KMS-11 (cell line): ENCODE measurements around the gene GXYLT1.

ENCODE experiments used
- H2AFZ ChIP-seq: fragments of 200-600 bp; sonication (generic); 2 replicates; pipeline ENCODE4 v1.6.1; 2016; ENCODE audit warnings: antibody characterized with exemption, mixed run types, low read depth
- H3K27ac ChIP-seq: fragments of 200-600 bp; sonication (generic); 2 replicates; pipeline ENCODE4 v1.6.1; 2016; ENCODE audit warnings: mild to moderate bottlenecking, mixed run types
- H3K27me3 ChIP-seq: fragments of 200-600 bp; sonication (generic); 2 replicates; pipeline ENCODE4 v1.6.1; 2017; ENCODE audit warnings: mild to moderate bottlenecking, low read depth, mixed run types, moderate library complexity; ENCODE audit not compliant: insufficient read depth
- H3K36me3 ChIP-seq: fragments of 200-600 bp; sonication (generic); 2 replicates; pipeline ENCODE4 v1.6.1; 2017; ENCODE audit warnings: mild to moderate bottlenecking, mixed run types; ENCODE audit not compliant: insufficient read depth
- H3K4me1 ChIP-seq: fragments of 200-600 bp; sonication (generic); 2 replicates; pipeline ENCODE4 v1.6.1; 2016; ENCODE audit warnings: mild to moderate bottlenecking, low read depth, mixed run types; ENCODE audit not compliant: poor library complexity, severe bottlenecking
- H3K4me2 ChIP-seq: fragments of 200-600 bp; sonication (generic); 2 replicates; pipeline ENCODE4 v1.7.0; 2016; ENCODE audit warnings: mild to moderate bottlenecking, mixed run types
- H3K4me3 ChIP-seq: fragments of 200-600 bp; sonication (generic); IDR thresholded peaks from 2 replicates; pipeline ENCODE4 v1.6.1; 2017; ENCODE audit warnings: low read depth, low read length, mixed read lengths; ENCODE audit not compliant: insufficient read depth
- H3K79me2 ChIP-seq: fragments of 200-600 bp; sonication (generic); 2 replicates; pipeline ENCODE4 v1.6.1; 2016; ENCODE audit warnings: low read depth, mixed run types; ENCODE audit not compliant: insufficient read depth
- H3K9ac ChIP-seq: fragments of 200-600 bp; sonication (generic); 2 replicates; pipeline ENCODE4 v1.6.1; 2016; ENCODE audit warnings: mild to moderate bottlenecking, mixed run types
- H4K20me1 ChIP-seq: fragments of 200-600 bp; sonication (generic); 2 replicates; pipeline ENCODE4 v1.6.1; 2016; ENCODE audit warnings: mild to moderate bottlenecking, mixed run types; ENCODE audit not compliant: insufficient read depth
- TF ChIP-seq, protein P1 (sequence below): fragments of 200-600 bp; sonication (generic); conservative IDR thresholded peaks from 2 replicates; pipeline ENCODE4 v1.6.1; 2017; ENCODE audit warnings: low read depth, mild to moderate bottlenecking, antibody characterized with exemption, low read length, moderate library complexity, mixed read lengths

Gene GXYLT1

DNA sequence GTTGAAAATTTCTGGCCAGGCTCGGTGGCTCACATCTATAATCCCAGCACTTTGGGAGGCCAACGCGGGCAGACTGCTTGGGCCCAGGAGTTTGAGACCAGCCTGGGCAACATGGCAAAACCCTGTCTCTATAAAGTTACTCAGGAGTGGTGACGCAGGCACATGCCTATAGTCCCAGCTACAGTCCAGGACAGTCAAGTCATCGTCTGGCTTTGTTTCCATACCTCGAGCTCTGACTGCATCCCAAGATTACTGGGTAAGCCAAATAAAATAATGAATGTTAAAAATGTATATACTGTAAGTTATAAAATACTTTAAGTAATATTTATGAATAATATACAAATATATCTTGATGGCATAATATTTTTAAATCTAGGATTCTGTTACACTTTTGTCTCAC, 23.0 kb upstream of the GXYLT1 start:
- Histone ChIP-seq H3K9ac (no peak overlapping the region), H3K4me3 (no peak overlapping the region), H2AFZ (no peak overlapping the region), H3K4me1 (no peaks in the 10 kb centered on the region), H3K4me2 (no peak overlapping the region), H4K20me1 (no peaks in the 10 kb centered on the region), H3K27me3 (no peaks in the 10 kb centered on the region), H3K27ac (no peak overlapping the region), H3K36me3 (no peaks in the 10 kb centered on the region), H3K79me2 (no peaks in the 10 kb centered on the region)
- TF ChIP-seq, protein P1, sequence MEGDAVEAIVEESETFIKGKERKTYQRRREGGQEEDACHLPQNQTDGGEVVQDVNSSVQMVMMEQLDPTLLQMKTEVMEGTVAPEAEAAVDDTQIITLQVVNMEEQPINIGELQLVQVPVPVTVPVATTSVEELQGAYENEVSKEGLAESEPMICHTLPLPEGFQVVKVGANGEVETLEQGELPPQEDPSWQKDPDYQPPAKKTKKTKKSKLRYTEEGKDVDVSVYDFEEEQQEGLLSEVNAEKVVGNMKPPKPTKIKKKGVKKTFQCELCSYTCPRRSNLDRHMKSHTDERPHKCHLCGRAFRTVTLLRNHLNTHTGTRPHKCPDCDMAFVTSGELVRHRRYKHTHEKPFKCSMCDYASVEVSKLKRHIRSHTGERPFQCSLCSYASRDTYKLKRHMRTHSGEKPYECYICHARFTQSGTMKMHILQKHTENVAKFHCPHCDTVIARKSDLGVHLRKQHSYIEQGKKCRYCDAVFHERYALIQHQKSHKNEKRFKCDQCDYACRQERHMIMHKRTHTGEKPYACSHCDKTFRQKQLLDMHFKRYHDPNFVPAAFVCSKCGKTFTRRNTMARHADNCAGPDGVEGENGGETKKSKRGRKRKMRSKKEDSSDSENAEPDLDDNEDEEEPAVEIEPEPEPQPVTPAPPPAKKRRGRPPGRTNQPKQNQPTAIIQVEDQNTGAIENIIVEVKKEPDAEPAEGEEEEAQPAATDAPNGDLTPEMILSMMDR = no peak

DNA sequence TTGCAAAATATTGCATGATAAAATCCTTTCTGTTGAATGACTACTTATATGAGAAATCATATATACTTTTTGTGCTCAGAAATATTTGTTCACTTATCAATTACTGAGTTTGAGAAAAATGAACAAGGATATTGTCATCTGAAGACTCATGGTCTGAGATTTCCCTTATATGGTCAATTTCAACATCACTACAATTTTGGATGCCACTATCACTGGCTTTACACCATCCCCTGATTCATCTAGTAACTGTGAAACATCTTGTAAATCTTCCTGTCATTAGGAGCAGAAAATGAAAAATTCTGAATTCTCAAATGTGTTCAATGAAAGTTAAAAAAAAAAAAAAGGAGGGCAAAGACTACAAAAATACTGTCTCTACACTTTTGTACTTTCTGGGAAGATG, 21.8 kb upstream of the GXYLT1 start:
- Histone ChIP-seq H3K4me2 (no peak overlapping the region), H3K27me3 (no peaks in the 10 kb centered on the region), H3K36me3 (no peaks in the 10 kb centered on the region), H3K4me1 (no peaks in the 10 kb centered on the region), H2AFZ (no peak overlapping the region), H4K20me1 (no peaks in the 10 kb centered on the region), H3K27ac (no peak overlapping the region), H3K9ac (no peak overlapping the region), H3K4me3 (no peak overlapping the region), H3K79me2 (no peaks in the 10 kb centered on the region)
- TF ChIP-seq, protein P1 = no peak

DNA sequence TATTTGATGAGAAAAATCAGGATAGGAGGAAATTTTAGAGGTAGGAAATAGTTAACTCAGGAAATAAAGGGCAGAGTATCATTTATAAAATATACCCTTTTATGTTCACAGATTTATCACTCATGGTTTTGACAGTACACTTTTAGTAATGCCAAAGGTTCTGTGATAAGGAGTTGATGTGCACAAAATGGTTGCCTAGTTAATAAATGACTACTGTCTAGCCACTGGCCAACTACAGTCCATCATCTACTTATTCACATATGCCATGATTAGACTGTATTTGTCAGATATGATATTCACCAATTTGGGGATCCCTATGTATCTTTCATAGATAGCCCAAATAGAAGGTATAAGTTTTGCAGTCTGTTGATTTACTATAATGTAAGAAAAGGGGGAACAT, 19.2 kb upstream of the GXYLT1 start:
- Histone ChIP-seq H2AFZ (no peak overlapping the region), H3K79me2 (no peaks in the 10 kb centered on the region), H4K20me1 (no peaks in the 10 kb centered on the region), H3K27me3 (no peaks in the 10 kb centered on the region), H3K4me2 (no peak overlapping the region), H3K36me3 (no peaks in the 10 kb centered on the region), H3K9ac (no peak overlapping the region), H3K4me3 (no peak overlapping the region), H3K4me1 (no peaks in the 10 kb centered on the region), H3K27ac (no peak overlapping the region)
- TF ChIP-seq, protein P1 = no peak

DNA sequence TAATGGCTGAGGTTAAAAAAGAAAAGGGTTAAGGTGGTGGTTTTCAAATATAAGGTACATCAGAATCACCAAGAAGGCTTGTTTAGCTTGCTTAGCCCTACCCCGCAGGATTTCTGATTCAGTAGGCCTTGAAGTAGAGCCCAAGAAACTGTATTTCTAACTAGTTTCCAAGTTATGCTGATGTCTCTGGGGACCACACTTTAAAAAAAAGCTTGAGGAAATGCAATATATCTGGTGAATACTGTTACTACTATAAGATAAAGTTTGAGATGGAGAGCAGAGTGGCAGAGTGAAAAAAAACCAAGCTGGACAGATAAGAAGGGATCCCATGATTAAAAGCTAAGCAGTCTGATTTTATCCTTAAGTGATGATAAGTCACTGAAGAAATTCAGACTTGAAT, 18.3 kb upstream of the GXYLT1 start:
- Histone ChIP-seq H3K36me3 (no peaks in the 10 kb centered on the region), H3K4me1 (no peaks in the 10 kb centered on the region), H3K9ac (no peak overlapping the region), H3K27ac (no peak overlapping the region), H3K79me2 (no peaks in the 10 kb centered on the region), H3K4me2 (no peak overlapping the region), H3K4me3 (no peak overlapping the region), H2AFZ (no peak overlapping the region), H4K20me1 (no peaks in the 10 kb centered on the region), H3K27me3 (no peaks in the 10 kb centered on the region)
- TF ChIP-seq, protein P1 = no peak

DNA sequence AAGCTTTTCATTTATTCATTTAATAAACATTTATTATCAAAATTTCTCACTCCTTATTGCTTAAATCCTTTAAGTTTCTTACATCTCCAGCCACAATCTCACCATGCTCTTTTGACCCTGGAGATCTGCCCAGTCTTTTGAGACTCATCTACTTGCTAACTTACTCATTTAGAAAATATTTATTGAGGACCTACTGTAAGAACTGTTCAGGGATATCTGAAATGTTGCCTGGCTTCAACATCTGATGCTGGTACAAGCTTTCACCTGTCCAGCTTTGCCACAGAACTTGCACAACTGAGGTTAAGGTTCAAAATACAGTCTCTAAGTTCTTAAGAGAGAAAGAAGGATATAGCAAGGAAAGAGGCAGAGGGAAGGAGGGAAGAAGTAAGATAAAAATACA, 17.5 kb upstream of the GXYLT1 start:
- Histone ChIP-seq H3K4me1 (no peaks in the 10 kb centered on the region), H3K79me2 (no peaks in the 10 kb centered on the region), H3K27ac (no peak overlapping the region), H3K4me2 (no peak overlapping the region), H3K27me3 (no peaks in the 10 kb centered on the region), H3K36me3 (no peaks in the 10 kb centered on the region), H3K9ac (no peak overlapping the region), H2AFZ (no peak overlapping the region), H4K20me1 (no peaks in the 10 kb centered on the region), H3K4me3 (no peak overlapping the region)
- TF ChIP-seq, protein P1 = no peak
